Measurements from ENCODE around the gene PGRMC2. TPM values are rescaled to one million over a fixed set of nuclear protein-coding genes. Genes with fewer than 3 reads are reported as not detected.

Gene PGRMC2
- total RNA-seq, 2 donors from 2014 or later: 64.6 to 73.1 TPM

DNA sequence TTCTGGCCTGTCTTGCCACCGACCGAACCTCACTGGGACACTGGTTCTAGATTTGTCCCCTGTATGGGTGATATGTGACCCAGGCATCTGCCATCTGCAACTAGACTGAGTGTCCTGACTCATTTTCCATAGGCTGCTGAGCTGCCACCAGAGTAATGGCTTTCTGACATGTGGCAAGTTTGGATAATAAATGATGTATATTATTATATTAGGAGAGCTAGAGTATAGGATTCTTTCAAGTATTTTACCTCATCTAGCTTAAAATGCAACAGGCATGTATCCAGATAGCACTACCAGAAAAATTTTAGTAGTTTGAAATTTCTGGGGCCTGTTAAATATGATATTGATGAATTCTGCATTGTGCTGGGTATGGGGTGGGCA is 15.8 kb upstream of the PGRMC2 start:
- intact Hi-C loops (cut with DNase I): no loop called here
- DNase-seq (no peak), ATAC-seq (no peak)

- ATAC-seq: no peak
- intact Hi-C loops (cut with DNase I): no loop called here
- DNase-seq: no peak
These were observed 14.4 kb upstream of the PGRMC2 start for GRCh38 chr4:128301979-128302378.

GRCh38 chr4:128299848-128300247 is 12.2 kb upstream of the PGRMC2 start:
- intact Hi-C loops (cut with DNase I): no loop called here
- DNase-seq (no peak), ATAC-seq (no peak)

GRCh38 chr4:128298852-128299251 is 11.2 kb upstream of the PGRMC2 start:
- intact Hi-C loops (cut with DNase I): no loop called here
- DNase-seq: no peak

GRCh38 chr4:128298146-128298758 is 10.6 kb upstream of the PGRMC2 start:
- intact Hi-C loops (cut with DNase I): no loop called here
- ATAC-seq (no peak), DNase-seq (no peak)

More at GRCh38 chr4:128298852-128299251, 11.2 kb upstream of the PGRMC2 start:
- peak in 1 of 2 donors; percentile 34 for ATAC-seq

GRCh38 chr4:128295255-128295654 is 7.6 kb upstream of the PGRMC2 start:
- intact Hi-C loops (cut with DNase I): no loop called here
- peak in 1 of 2 donors; percentile 55 for ATAC-seq
- DNase-seq: no peak

GRCh38 chr4:128294464-128294863 is 6.9 kb upstream of the PGRMC2 start:
- intact Hi-C loops (cut with DNase I): no loop called here
- ATAC-seq (no peak), DNase-seq (no peak)

DNA sequence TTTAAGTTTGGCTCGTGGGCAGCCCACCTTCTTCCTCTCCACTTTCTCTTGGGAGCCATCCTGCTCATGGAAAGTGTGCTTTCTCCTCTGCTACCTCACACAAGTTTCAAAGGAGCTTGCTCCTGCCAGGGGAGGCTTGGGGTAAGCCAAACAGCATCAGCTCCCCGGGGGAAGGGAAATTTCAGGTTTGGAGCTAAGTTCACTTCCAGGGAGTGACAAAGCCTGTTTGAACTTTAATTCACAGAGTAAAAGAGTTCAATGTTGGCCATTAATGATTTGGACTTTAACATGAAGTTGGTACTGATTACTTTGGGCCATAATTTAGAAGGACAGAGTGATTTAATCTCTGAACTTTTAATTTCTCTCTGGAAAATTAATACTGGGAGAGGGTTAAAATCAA is 4.7 kb upstream of the PGRMC2 start:
- DNase-seq (no peak), ATAC-seq (no peak)
- intact Hi-C loops (cut with DNase I): no loop called here

DNA sequence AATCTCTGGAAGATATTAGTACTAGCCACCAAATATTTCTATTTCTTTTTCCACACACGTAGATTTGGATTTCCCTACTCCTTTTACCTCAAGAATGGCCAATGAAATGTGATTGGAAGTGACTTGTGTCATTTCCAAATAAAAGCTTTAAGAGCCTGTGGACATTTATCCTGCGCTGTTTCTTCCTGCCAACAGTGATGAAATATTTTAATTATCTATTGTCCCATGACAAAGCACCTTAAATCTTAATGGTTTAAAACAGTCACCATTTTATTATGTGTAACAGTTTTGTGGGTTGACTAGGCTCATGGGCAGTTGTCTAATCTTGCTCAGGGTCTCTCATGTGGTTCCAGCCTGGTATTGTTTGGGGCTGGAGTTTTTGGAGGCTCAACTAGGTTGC is 3.5 kb upstream of the PGRMC2 start:
- DNase-seq (no peak), ATAC-seq (no peak)
- intact Hi-C loops (cut with DNase I): no loop called here

GRCh38 chr4:128290526-128290925 is 2.9 kb upstream of the PGRMC2 start:
- no peak for DNase-seq
- ATAC-seq: no peak
- intact Hi-C loops (cut with DNase I): no loop called here

GRCh38 chr4:128289523-128290158 is 2.0 kb upstream of the PGRMC2 start:
- no peak for DNase-seq
- no peak for ATAC-seq
- intact Hi-C loops (cut with DNase I): loop anchor here in 1 of 2 donors (10.0 kb wide), 1 partner anchor 65 kb away; no protein-coding TSS in a partner anchor

DNA sequence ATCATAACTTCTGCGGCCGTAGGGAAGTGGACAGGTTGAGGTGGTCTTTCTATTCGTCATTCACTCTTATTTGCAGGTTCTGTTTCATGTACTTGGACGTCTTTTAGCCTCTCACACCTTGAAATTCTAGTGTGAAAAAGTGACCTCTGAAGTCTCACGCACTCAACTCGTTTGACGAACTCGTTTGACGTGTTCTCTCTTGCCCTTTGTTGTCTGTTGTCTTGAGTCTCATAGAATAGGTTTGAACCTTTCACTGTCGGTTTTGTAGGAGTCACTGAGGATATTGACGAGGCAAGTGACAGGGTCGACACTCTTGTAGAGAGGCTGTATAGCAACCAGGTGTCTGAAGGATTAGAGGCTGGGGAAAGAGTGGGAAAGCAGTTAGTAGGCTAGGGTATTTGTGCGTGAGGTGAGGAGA is 1.1 kb upstream of the PGRMC2 start:
- ATAC-seq (no peak), DNase-seq (no peak)
- intact Hi-C loops (cut with DNase I): loop anchor here in 1 of 2 donors (10.0 kb wide), 1 partner anchor 66 kb away; no protein-coding TSS in a partner anchor

DNA sequence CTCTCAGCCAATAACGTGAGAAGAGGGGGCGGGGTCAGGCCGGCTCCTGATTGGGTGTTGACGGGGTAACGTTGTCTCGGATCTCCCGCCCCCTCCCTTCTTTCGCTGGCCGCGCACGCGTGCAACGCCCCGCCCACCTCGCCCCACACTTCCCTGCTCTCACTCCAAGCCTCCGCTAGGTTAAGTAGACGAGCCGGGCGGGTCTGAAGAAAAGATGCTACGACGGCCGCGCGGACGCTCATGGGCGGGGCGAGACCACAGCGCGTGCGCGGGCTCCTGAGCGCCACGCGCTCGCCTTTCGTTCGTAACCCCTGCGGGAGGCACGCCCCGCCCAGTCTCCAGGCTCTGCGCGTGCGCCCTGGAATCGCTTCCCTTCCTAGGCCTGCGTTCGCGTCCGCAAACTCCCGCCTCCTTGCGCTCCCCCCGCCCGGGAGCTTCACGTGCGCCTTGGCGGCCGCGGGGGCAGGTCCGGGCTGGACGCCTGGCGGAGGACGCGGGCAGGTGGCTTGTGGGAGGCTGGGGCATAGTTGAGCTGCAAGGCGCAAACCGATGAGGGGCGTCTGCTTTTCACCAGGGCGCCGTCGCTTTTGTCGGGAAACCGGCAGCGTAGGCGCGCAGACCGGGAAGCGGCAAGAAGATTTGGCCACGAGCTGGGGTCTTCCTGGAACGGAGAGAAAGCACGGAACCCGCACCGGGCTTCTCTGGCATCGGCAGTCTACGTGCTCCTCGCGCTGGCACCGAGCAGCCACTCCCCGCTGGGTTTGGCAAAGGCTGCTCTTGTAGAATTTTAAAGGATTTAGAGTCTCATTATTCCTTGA is 467 bp upstream of the PGRMC2 start:
- ATAC-seq (peak; percentile 94 to 96), DNase-seq (peak; percentile 100)
- intact Hi-C loops (cut with DNase I): loop anchor here in 1 of 2 donors (10.0 kb wide), 1 partner anchor 67 kb away; no protein-coding TSS in a partner anchor

GRCh38 chr4:128286474-128287058 is 1.0 kb downstream of the PGRMC2 start:
- intact Hi-C loops (cut with DNase I): loop anchor here in 1 of 2 donors (10.0 kb wide), 1 partner anchor 68 kb away; no protein-coding TSS in a partner anchor
- ATAC-seq: no peak

GRCh38 chr4:128285085-128285997 is 2.3 kb downstream of the PGRMC2 start:
- intact Hi-C loops (cut with DNase I): loop anchor here in 1 of 2 donors (10.0 kb wide), 1 partner anchor 69 kb away; no protein-coding TSS in a partner anchor
- no peak for ATAC-seq
- no peak for DNase-seq

More at GRCh38 chr4:128286474-128287058, 1.0 kb downstream of the PGRMC2 start:
- no peak for DNase-seq

DNA sequence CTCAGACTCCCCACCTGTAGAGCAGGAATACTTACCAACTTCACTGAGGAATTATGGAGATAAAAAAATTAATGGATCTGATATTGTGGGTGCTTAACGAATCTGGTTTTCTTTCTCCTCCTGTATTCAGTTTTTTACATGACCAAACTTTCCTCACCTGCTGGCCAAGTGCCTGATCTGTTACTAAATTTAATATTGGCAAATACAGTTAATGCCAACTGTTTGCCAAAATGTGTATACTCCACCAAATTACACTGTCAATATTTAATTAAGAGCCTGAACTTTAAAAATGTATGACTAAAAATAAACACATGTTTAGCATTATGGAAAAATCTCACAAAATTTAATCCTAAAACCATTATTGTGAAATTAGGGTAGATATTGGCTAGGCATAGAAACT is 3.3 kb downstream of the PGRMC2 start:
- DNase-seq (no peak), ATAC-seq (no peak)
- intact Hi-C loops (cut with DNase I): loop anchor here in 1 of 2 donors (10.0 kb wide), 1 partner anchor 70 kb away; no protein-coding TSS in a partner anchor

DNA sequence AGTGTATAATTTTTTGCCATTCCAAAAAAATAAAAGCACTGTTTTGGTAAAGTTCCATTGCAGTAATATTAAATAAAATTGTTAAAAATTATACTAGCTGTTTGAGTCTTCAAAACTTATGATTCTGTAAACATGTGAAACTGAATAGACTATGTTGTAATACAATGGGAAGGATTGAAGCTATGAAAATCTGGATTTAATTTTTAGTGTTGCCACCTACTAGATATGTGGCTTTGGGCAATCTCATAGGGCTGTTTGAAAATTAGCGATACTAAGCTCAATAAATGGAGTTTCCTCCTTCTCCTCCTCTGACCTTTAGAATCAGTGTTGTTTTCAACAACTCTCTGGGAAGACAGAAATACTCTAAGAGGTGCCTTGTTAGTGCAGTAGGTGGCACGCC is 4.5 kb downstream of the PGRMC2 start:
- no peak for ATAC-seq
- no peak for DNase-seq
- intact Hi-C loops (cut with DNase I): loop anchor here in 1 of 2 donors (10.0 kb wide), 1 partner anchor 72 kb away; no protein-coding TSS in a partner anchor

GRCh38 chr4:128282516-128282915 is 5.1 kb downstream of the PGRMC2 start:
- intact Hi-C loops (cut with DNase I): loop anchor here in 1 of 2 donors (10.0 kb wide), 1 partner anchor 72 kb away; no protein-coding TSS in a partner anchor
- ATAC-seq: no peak
- DNase-seq: no peak

Measured in left cardiac atrium (tissue), 4 donors.